Right ventricle myocardium inferior (tissue), 1 donor: ENCODE data around the gene DDIT4. TPM values are rescaled to one million over a fixed set of nuclear protein-coding genes. Genes with fewer than 3 reads are reported as not detected.
"Not testable (repeated sequence)": the region's sequence is repeated elsewhere in the genome, so short reads cannot be mapped to it uniquely, and the experiment has no call there.

Experiments
- ATAC-seq: fragments of 200-7000 bp; cut with Tn5 transposase; one replicate; pipeline ENCODE4 v1.9.1; 2020; ENCODE audit warnings: mild to moderate bottlenecking, moderate library complexity
- DNase-seq: peaks from one replicate; pipeline ENCODE4 v3.0.0; 2021; ENCODE audit errors: missing footprints
- intact Hi-C: fragments of 100-400 bp; cut with DNase I; formaldehyde crosslinking; loops from one replicate; pipeline ENCODE4 v1.11.0; 2022
- total RNA-seq: library from RNA; stranded (reverse); fragmentation: NEBNext Ultra II Directional; extraction: Animal tissue kit (Norgen Biotek cat#: 25700); gene quantifications from one replicate; pipeline ENCODE4 v1.2.1, GENCODE V29; 2021
- donor health status: DM: no; HTN: yes; CAD: no; lungs with severe emphysema.

Gene DDIT4
- total RNA-seq, 1 donor from 2014 or later = 71.4 TPM

GRCh38 chr10:72245949-72246525 lies 27.7 kb upstream of the DDIT4 start:
- ATAC-seq (no peak), DNase-seq (no peak)

DNA sequence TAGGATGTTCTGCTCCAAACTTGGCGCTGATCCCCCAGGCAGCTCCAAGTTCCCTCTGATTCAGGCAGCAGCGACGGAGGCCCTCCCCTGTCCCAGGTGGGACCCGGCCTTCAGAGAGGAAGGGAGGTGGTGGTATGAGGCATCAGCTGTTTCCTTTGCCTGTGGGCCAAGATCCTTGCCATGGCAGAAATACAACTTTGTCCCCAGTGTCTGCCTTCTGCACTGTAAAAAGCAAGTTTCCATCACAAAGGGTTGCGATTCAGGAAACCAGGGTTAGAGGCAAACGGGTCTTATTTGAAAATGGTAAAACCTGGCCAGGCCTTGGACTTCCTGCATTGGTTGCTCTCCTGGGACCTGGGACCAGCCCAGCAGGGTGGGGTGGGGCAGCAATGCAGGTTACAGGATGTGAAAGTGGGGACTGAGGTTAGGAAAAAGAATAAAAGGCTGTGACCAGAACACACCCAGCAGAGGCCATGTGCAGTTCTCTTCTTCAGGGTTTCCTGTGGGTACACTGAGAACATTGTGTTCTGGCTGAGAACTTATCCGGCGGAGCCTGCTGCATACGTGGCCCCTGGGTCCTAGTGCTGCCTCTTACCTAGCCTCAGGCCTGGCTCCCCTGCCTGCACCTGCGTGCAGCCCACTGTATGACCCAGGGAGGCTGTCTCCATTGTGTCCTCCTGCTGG lies 25.1 kb upstream of the DDIT4 start:
- intact Hi-C loops = loop anchor here (2.0 to 10.0 kb wide), 3 partner anchors 24 to 284 kb away; partner anchors contain the start of genes CHST3 and DDIT4
- ATAC-seq = peak; percentile 85
- peak; percentile 89 for DNase-seq

More at GRCh38 chr10:72245949-72246525, 27.7 kb upstream of the DDIT4 start:
- intact Hi-C loops = loop anchor here (10.0 kb wide), 1 partner anchor 281 kb away; the partner anchor contains the start of gene CHST3

- not testable (repeated sequence) for ATAC-seq
- peak; percentile 27 for DNase-seq
- intact Hi-C loops = loop anchor here (2.0 to 10.0 kb wide), 3 partner anchors 23 to 285 kb away; partner anchors contain the start of genes CHST3 and DDIT4
Observed at GRCh38 chr10:72249176-72249862, 24.4 kb upstream of the DDIT4 start.

- intact Hi-C loops = no loop called here
- peak; percentile 83 for DNase-seq
- peak; percentile 59 for ATAC-seq
Observed at GRCh38 chr10:72250666-72251065, 23.1 kb upstream of the DDIT4 start.

- ATAC-seq = no peak
- DNase-seq = no peak
- intact Hi-C loops = no loop called here
Observed at GRCh38 chr10:72251635-72252034, 22.1 kb upstream of the DDIT4 start.

DNA sequence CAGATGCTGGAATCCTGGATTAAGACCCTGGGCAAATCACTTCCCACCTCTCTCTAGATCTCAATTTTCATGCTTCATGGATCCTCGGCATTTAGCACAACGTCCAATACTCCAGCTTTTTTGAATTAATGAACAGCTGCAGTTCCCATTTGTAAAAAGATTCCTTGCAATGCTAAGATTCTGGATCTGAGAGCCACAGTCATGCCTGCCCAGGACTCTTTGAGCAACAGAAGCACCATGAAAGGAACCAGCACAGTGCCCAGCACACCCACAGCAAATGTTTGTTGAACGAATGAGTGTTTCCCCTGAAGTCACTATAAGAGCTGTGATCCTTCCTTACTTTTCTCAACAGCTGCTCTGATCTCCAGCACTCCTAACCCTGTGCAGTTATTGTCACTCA lies 20.8 kb upstream of the DDIT4 start:
- intact Hi-C loops = no loop called here
- no peak for DNase-seq
- ATAC-seq = no peak

DNA sequence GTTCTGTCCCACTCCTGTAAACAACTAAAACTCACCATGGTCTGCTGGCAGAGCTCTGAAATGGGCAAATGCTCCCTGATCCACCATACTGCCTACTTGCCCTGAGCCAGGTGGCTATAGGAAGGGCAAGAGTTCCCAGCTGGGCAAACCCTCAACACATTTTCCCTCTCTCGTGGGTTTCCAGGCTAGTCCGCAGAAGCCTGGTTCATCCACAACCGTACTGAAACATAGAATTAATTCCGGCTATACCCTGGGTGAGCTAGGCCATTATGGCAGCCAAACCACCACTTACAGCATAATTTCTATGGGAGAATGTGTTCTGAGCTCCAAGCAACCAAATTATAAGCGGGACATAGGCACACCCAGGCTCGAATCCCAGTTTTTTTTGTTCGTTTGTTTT lies 20.1 kb upstream of the DDIT4 start:
- intact Hi-C loops = no loop called here
- no peak for DNase-seq
- no peak for ATAC-seq

- peak; percentile 91 for ATAC-seq
- peak; percentile 93 for DNase-seq
- intact Hi-C loops = no loop called here
Observed at GRCh38 chr10:72254813-72255568, 18.7 kb upstream of the DDIT4 start.

- ATAC-seq (no peak), DNase-seq (no peak)
- intact Hi-C loops = no loop called here
Observed at GRCh38 chr10:72255977-72256729, 17.6 kb upstream of the DDIT4 start.

DNA sequence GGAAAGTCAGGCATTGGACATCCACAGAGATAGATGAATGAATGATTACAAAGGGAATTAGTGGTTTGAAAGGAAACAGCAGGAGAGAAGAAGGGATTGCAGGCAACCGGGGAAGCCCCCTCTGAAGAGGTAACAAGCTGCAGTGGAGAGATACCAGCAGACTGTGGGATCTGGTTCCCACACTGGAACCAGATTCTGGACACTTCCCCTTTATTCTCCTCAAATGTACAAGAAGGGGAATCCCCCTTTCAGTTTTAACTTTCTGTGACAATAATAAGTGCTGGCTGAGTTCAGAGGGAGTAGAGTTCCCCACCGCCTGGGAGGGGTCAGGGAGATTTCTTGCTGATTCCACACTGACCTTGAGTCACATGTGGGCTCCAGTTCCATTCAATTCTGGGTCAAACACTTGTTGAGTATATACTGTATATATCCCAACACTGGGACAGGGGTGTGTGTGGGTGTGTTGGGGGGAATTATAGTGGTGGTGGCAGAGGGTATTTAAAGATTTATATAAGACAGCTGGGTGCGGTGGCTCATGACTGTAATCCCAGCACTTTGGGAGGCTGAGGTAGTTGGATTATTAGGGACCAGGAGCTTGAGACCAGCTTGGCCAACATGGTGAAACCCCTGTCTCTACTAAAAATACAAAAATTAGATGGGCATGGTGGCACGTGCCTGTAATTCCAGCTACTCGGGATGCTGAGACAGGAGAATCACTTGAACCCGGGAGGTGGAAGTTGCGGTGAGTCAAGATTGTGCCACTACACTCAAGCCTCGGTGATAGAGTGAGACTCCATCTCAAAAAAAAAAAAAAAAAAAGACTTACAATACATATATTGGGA lies 16.5 kb upstream of the DDIT4 start:
- no peak for DNase-seq
- ATAC-seq = peak; percentile 3
- intact Hi-C loops = no loop called here

DNA sequence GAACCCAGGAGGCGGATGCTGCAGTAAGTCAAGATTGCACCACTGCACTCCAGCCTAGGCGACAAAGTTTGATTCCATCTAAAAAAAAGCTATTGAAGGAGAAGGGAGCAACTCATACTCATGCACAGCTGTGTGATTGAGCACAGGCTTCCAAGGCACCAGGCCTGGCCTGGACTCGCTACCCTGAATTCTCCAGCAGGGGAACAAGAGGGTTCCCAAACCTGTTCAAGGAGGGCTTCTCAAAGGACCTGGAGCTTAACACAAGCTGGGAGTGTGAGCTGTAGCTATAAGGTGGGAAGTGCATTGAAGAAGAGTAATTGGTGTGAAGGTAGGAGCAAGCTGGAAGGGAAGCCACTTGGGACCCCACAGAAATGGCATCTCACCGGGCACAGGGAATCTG lies 15.1 kb upstream of the DDIT4 start:
- no peak for ATAC-seq
- DNase-seq = no peak
- intact Hi-C loops = no loop called here

DNA sequence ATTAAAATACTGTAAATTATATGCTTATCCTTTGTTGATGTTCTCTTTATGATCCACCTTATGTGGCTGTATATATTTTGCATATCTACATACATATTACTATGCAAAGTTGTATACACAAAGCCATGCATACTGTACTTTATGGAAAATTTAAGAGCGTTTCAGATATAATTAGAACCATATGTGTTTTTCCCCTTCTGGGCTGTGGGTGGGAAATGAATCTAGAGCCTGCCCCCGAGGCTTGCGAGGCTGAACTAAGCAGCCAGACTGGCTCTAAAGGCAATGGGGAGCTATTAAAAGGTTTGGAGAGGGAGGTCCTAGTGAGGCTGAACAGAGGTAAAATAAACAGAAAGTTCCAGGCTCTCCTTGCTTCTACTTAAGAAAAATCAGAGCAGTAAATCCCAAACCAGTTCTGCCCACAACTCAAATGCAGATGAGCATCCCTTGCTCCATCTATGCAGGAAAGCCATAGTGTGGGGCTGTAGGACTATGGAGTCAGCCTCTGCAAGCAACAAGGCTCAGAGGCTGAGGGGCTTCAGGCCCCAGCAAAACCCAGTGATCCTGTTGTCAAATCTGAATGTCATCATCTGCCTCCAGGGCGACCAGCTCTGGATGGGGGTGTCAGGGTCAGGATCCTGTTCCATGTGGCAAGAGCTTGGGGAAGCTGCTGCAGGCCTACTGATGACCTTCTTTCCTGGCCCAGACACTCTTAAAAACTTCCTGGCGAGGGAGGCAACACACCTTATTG lies 14.1 kb upstream of the DDIT4 start:
- intact Hi-C loops = loop anchor here (1.0 kb wide), 1 partner anchor 14 kb away; the partner anchor contains the start of gene DDIT4
- no peak for ATAC-seq
- no peak for DNase-seq

DNA sequence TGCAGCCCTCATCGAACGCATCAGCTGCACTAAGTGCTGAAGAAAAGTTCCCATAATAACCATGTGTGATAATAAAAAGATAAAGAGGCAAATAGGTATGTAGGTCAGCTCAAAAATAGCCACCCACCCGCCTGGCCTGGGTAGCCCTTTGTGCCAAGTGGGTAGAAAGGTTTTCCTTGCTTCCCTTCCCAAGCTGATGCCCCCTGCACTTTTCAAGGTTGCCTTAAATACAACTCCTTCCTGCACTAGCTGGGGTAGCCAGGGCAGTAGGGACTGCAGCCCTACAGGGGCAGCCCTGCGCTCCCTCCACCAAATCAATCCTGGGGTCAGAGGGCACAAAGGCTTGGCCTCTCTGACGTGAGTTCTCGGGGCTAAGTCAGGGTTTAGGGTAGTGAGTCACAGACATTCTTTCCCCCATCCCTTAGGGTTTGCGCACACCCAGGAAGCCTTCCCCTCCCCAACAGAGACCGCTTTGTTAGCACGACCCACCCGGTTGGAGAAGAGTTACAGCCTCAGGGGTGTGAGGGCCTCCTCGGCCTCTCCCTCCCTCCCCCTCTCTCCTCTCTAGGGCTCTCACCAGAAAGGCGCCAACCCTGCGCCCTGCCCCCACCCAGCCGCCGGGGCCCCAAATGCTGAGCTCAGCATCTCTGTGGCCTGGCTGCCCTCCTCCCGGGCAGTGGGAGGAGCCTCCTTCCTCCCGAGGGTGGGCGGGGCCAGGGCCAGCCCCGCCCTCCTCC lies 13.3 kb upstream of the DDIT4 start:
- DNase-seq (peak; percentile 91), ATAC-seq (peak; percentile 90)
- intact Hi-C loops = loop anchor here (1.0 kb wide), 1 partner anchor 13 kb away; the partner anchor contains the start of gene DDIT4

GRCh38 chr10:72260976-72261783 lies 12.5 kb upstream of the DDIT4 start:
- ATAC-seq = peak; percentile 5
- no peak for DNase-seq
- intact Hi-C loops = loop anchor here (1.0 kb wide), 1 partner anchor 12 kb away; the partner anchor contains the start of gene DDIT4

DNA sequence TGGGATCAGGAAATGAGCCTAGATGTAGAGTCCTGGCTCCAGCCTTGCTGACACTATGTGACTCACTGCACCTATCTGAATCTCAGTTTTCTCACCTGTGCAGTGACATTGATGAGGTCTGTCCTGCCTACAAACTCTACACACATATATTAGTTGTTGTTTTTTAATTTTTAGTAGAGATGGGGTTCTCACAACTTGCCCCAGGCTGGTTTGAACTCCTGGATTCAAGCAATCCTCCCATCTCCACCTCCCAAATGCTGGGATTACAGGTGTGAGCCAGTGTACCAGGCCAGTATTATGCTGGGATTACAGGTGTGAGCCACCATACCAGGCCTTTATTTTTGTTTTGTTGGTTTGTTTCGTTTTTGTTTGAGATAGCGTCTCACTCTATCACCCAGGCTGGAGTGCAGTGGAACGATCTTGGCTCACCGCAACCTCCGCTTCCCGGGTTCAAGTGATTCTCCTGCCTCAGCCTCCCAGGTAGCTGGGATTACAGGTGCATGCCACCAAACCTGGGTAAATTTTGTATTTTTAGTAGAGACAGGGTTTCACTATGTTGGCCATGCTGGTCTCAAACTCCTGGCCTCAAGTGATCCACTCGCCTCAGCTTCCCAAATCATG lies 11.8 kb upstream of the DDIT4 start:
- intact Hi-C loops = no loop called here
- no peak for DNase-seq
- ATAC-seq = no peak
